KBM-7 (cell line): ENCODE data around the gene ADAMTSL3.

Experiments
- DNase-seq: peaks from one replicate; pipeline ENCODE4 v3.0.0-alpha.2; 2015
- in situ Hi-C: fragments of 300-500 bp; cut with MboI; formaldehyde crosslinking; loops from 2 replicates; pipeline ENCODE4 v1.14.3; 2020; ENCODE audit warnings: low sequenced_read_pairs, low pct_unique_long_range_greater_than_20kb, mixed read lengths

ADAMTSL3 gene

DNA sequence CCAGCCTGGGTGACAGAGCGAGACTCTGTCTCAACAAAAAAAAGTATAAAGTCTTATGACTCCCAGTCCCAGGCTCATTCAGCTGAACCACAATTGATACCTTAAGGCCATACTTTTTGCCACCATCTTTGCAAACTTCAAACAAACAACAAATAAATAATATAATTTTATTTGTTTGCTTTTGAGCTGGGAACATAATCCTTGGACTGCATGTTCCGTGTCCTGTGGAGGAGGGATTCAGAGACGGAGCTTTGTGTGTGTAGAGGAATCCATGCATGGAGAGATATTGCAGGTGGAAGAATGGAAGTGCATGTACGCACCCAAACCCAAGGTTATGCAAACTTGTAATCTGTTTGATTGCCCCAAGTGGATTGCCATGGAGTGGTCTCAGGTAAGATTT is 238.6 kb downstream of the ADAMTSL3 start:
- no peak for DNase-seq
- in situ Hi-C loops: no loop called here

DNA sequence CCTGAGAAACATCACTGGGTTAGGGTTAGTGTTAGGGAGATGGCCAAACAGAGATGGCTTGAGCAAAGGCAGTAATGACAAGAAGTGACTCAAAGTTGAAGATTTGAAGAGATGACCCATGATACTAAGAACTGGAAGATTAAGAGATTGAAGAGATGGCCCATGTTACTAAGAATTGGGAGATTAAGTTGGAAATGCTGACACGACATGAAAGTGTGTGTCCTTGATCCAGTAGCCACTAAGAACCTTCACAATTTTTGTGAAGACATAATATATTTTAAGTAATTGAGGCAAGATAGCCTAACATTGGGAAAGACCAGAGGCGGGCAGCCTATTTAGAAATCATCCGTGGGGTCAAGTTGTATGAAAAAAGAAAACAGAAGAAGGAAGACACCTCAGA is 239.4 kb downstream of the ADAMTSL3 start:
- DNase-seq: no peak
- in situ Hi-C loops: no loop called here

DNA sequence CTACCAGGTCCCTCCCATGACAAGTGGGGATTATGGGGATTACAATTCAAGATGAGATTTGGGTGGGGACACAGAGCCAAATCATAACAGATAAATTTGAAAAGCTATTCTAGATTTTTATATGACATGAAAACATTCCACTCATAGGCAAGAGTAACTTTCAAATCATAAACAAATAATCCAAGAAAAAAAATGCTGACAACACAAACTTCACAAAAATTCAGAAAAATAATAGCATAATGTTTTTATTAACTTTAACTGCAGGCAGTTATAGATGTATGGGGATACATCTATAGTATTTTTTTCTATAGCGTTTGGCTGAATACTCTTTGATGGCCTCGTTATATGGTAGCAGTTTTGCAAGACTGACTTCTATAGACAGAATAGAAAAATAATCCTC is 243.1 kb downstream of the ADAMTSL3 start:
- in situ Hi-C loops: no loop called here
- DNase-seq: no peak

DNA sequence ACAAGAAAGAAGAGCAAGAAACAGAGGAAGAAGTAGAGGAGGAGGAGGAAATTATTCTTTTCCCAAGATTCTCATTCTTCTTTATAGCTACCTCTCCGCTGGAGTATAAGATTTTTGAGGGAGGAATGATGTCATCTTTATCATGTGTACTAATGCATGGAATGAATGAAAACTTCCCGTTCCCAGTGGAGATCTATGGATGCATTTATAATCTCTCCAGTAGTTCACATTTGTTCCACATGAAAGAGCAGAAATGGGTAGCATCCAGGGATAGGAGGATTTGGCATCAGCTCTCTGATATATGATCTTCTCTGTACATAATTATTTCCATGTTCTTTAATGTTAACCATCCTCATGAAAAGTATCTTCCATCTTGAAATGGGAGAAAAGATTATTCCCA is 244.4 kb downstream of the ADAMTSL3 start:
- no peak for DNase-seq
- in situ Hi-C loops: no loop called here

DNA sequence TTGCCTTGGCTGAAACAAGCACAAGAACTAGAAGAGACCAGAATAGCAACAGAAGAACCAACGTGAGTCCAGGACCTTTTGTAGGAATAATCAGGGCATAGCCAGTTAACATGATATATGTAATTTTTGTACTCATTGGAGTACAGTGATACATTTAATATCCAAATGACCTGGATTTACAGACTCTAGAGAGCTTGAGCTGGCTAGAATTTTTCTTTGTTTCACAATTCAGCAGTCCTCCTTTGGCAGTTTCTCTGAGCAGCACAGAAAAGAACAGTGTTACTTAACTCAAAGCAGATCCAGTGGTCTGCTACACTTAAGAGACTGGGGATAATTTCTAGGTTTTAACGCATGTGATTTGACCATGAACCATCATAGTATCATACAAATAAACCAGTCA is 245.7 kb downstream of the ADAMTSL3 start:
- DNase-seq: no peak
- in situ Hi-C loops: no loop called here

DNA sequence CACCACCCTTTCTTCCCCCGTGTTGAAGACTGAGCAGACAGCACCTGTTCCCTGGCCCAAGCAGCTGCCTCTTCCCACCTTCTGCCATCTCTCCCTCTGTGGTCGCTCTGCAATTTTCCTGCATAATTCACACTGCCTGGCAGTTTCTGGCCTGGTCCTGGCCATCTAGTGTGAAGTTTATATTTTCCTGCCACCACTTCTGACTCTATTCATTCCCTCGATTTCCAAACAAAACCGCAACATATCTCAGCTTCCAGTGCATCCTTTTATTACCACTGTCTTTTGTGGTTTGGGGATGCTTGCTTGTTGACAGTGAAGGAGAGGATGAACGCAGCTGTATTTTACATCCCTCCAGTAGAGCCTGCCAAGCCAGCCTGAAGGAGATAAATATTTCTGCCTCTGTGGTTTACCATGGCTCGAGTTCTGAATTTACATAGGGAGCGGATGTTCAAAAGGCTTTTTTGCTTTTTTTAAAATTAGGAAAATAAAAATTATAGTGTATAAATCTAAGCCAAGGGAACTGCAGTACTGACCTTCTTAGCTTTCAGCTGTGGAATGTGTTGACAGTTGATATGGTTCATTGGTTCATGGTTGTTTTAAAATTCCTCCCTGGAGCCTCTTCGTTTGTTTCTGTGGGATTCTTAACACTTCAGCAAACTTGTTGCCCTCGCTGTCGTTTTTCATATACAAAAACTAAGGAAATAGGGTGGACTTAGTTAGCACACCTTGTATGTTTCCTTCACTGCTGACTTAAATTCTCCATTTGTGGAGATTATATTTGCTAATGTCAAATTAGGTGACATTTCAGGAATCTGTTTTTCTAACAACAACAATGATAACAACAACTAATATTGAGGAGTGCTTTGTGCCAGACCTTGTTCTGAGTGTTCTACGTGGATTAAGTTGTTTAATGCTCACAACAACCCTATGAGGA is 250.5 kb downstream of the ADAMTSL3 start:
- in situ Hi-C loops: no loop called here
- DNase-seq: no peak

DNA sequence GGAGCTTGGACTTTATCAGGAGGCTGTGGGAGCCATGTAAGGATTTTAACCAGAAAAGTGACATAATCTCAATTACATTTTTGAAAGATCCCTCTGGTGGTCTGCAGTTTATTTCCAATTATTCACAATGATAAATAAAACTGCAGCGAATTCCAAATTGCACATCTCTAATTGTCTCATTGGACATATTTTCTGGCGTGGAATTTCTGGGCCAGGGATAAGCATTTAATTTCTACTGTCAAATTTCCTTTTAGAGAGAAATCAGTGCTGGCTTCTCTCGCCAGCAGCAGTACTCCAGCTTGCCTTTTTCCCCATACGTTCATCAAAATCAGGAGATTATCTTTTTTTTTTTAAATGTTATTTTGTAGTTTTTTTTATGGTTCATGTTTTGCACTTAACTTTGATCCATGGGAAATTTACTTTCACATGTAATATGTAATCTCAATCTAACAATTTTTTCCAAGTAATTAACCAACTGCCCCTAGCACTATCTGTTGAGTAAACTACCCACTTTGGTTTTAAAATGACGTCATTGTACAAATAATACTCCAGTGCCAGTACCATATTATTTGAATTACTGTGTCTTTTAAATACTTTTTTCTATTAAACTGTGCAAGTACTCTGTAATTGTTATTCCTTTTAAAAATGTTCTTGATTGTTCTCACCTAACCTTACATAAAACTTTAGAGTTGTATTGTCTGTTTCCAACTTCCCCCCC is 251.8 kb downstream of the ADAMTSL3 start:
- no peak for DNase-seq
- in situ Hi-C loops: no loop called here

DNA sequence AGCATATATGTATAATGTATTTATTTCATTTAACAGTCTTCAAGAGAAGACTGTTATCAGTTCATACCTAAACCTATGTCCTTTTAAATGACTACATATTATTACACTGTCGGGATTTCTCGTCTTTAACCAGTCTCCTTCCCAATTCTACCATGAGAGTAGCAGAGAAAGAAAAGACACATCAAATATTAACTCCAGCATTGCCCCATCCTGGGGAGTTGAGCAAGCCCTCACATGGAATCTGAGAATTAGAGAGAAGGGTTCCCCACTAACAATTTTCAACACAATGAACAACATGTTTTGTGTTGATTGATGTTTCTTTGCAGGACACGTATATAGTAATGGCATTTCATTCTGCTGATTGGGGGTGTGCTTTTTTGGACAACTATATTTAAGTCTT is 257.4 kb downstream of the ADAMTSL3 start:
- in situ Hi-C loops: no loop called here

DNA sequence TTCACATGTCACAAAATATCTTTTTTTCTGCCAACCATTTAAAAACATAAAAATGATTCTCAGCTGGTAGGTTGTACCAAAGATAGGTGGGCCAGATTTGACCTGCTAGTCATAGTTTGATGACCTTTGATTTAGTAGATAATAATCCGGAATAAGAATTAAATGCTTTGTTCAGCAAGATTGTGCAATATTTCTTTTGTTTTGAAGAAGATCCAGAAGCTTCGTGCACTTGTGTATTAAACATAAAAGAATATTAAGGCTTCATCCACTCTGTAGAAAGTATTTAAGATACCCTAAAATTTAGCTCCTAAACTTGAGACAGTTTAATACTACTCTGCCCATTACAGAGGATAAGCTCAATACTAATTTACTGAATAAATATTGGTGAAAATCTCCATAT is 258.4 kb downstream of the ADAMTSL3 start:
- in situ Hi-C loops: no loop called here
- no peak for DNase-seq

More for the DNA sequence above, 257.4 kb downstream of the ADAMTSL3 start:
- DNase-seq: no peak

DNA sequence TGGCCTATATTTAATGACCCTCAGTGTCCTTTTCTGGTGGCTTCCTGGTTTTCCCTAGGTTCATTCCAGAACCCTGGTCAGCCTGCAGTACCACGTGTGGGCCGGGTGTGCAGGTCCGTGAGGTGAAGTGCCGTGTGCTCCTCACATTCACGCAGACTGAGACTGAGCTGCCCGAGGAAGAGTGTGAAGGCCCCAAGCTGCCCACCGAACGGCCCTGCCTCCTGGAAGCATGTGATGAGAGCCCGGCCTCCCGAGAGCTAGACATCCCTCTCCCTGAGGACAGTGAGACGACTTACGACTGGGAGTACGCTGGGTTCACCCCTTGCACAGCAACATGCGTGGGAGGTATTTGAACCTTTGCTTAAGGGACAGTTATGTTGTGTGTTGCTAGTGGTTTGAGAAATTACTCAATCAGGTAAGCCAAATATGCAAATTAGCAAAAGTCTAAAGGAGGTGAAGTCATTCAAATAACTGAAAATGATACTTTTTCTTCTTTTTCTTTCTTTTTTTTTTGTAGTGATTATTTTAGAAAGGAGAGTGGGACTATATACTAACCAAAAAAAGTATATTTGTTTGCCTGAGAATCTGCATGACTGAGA is 259.2 kb downstream of the ADAMTSL3 start:
- no peak for DNase-seq
- in situ Hi-C loops: no loop called here

DNA sequence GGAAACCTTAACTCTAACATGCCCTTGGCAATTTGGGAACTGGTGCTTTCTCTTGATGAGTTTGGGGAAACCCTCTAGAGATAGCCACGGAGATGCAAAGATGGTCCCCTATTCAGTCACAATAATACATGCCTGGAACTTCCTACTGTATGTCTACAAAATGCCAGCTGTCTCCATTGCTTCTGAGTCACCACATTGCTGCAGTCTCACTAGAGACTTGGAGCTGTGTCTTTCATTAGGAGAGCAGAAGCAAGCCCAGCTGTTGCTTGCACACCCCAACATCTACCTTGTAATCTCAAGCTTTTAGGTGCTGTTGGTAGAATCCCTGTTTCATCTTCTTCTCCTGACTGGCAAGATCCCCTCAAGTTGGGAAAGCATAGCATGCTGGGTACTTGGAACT is 261.0 kb downstream of the ADAMTSL3 start:
- in situ Hi-C loops: no loop called here

DNA sequence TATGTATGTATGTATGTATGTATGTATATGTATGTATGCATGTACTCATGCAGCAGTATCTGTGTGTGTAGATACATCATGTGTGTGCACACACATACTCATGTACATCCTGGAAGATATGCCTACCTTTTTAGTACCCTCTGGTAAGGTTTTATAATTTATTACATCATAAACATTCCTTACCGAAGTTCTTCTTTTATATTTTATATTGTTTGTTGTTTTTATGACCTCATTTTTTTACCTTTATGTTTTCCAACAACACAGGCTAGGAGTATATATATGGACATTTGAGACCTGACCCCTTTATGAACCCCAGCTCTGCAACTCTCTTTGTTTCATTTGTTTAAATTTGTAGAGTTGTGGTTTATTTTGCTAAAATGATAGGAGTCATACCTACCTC is 263.5 kb downstream of the ADAMTSL3 start:
- in situ Hi-C loops: no loop called here
- DNase-seq: no peak

More for the DNA sequence above, 261.0 kb downstream of the ADAMTSL3 start:
- no peak for DNase-seq

DNA sequence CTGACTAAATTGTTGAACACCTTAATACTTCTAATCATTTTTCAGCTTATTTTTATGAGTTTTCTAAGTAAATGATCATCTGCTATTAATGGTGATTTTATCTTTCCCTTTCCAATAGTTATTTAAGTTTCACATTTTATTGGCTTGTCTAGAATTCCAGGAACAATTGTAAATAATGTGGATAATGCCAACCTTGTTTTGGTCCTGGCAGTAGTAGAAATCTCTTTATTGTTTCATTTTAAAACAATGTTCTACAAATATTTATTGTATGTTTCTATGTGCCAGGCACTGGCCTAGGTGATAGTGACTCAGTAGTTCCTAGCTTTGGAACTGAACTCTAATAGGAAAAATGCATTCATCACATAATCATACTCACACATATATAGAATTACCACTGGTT is 264.1 kb downstream of the ADAMTSL3 start:
- in situ Hi-C loops: no loop called here
- DNase-seq: no peak

DNA sequence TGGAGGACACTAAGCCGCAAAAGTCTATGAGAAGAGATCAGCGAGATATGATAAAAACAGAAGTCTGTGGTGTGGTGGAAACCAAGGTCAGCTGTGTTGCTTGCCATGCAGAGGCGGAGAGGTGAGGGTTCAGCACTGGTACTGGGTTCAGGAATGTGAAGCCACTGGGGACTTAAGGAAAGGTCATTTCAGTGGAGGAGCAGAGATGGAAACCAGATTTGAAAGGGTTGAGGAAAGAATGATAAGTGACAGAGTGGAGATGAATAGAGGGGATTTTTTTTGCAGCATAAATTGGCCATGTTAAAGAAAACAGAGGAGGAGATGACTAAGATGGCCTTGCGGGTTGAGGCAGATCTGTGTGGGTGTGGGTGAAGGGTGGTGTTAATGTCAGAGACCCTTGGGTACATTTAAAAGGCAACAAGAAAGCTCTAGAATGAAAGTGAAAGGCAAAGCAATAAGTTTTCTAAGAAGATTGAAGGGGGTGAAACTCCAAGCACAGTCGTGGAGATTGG is 265.5 kb downstream of the ADAMTSL3 start:
- in situ Hi-C loops: no loop called here
- no peak for DNase-seq

DNA sequence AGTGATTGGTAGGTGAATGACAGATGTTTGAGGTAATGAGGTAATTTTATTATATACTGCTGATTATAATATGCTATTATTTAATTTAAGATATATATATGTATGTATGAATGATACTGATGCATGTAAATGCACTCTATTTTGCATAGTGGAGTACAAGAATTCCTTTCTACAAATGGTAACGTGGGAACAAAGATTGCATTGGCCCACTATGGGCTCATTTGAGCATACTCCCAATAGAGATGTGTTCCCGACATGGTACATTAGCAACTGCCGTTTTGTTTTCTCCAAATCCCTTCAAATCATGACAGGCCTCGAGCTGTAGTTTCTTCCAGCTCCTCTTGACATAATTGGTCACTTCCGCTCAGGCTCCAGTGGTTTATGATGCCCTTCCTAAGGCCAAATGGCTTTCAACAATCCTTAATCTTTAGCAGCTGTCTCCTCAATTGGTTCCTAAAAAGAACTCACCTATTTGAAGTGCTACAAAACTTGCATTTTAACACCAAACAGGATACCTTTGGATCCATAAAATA is 266.1 kb downstream of the ADAMTSL3 start:
- in situ Hi-C loops: no loop called here
- no peak for DNase-seq

DNA sequence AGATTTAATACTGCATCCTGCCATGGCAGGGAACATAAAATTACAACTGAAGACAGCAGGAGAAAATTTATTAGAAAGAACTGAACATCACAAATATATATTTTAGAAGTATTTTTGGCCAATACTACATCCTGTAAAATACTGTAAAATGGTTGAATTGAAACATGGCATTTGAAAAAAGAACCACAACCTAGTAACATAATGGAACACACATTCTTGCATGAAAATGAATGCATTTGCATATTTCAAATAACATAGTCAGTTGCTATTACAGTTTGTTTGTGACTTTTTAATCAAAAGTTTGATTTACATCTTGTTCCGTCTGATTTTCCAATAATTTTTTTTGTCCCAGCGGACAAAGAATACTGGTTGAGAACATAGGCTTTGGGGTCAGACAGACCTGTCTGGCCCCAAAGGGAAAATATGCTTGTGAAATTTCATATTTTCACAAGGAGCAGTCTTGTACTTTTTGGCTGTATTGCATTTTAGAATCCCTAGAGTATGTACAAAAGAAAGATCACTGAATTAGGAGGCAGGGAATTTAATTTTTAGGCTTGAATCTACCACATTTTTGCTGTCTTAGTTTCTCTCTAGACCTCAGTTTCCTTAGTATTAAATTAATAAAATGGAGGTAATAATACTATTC is 268.8 kb downstream of the ADAMTSL3 start:
- DNase-seq: no peak
- in situ Hi-C loops: no loop called here

DNA sequence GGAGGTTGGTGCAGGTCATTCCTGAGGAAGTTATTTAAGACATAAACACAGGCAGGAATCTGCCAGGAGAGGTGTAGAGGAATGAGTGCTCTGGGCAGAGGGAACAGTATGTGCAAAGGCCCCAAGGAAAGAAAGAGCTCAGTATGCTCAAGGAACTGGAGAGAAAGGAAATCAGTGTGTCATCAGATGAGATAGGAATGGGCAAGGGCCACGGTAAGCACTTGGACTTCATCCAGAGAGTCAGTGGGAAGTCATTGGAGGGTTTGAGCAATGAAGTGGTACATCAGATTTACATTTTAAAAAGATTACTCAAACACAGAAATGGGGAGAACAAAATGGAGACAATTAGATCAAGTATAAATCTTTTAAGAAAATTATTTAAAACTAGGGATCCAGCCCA is 272.2 kb downstream of the ADAMTSL3 start:
- in situ Hi-C loops: no loop called here
- no peak for DNase-seq

DNA sequence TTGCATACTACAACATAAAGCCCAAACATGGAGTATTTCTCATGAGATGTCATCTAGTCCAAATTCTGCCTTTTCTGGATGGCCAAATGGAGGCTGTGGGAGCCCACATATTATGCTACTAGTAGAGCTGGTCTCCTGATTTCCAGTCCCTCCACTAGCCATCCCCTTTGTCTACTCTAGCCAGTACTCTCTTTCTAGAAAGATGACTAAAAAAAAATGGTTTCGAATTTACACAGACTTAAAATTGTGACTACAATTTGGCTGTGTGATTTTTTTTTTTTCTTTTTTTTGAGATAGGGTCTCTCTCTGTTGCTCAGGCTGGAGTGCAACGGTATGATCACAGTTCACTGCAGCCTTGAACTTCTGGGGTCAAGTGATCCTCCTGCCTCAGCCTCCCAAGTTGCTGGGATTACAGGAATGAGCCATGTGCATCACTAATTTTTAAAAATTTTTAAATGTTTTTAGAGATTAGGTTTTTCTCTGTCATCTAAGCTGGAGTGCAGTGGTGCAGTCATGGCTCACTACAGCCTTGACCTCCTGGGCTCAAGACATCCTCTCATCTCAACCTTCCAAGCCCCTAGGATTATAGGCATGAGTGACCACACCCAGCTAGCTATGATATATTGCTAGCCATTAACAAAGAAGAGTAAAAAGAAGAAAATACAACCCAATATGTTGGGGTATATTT is 273.9 kb downstream of the ADAMTSL3 start:
- in situ Hi-C loops: no loop called here
- no peak for DNase-seq

DNA sequence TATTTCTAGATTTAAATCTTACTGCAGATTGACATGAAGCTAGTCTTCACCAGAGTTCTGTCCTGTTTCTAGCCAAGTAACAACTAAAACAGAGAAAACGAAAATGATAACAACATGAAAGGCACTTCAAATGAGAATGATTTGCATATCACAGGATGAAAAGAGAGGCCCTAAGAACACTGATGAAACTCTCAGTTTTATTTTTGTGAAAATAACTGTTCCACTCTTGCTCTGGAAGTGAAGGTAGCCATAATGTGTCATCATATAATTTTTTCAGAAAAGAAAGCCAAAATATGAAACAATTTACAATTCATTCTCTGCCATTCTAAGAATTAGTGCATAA is 274.4 kb downstream of the ADAMTSL3 start:
- in situ Hi-C loops: no loop called here
- no peak for DNase-seq
